Mesenchymal stem cell (in vitro differentiated cells and primary cell): ENCODE data around the gene GARIN5B.

ENCODE experiments used
- DNase-seq: peaks from one replicate; pipeline ENCODE4 v3.0.0-alpha.2; 2013
- H2AFZ ChIP-seq: one replicate; pipeline ENCODE4 v1.6.1; 2013; ENCODE audit warnings: low read depth, mild to moderate bottlenecking, control low read depth, inconsistent platforms, low read length, moderate library complexity
- H2AK5ac ChIP-seq: 2 replicates; pipeline ENCODE4 v1.6.1; 2013; ENCODE audit warnings: low read length, moderate library complexity, mild to moderate bottlenecking, inconsistent platforms; ENCODE audit not compliant: severe bottlenecking
- H2BK120ac ChIP-seq: one replicate; pipeline ENCODE4 v1.6.1; 2013; ENCODE audit warnings: low read depth, mild to moderate bottlenecking, inconsistent platforms, low read length, moderate library complexity
- H2BK12ac ChIP-seq, 2 experiments: one replicate each; pipeline ENCODE4 v1.6.1; 2013; ENCODE audit warnings: inconsistent platforms in 2 of 2, low read length in 2 of 2, mild to moderate bottlenecking in 2 of 2, moderate library complexity in 2 of 2, control low read depth in 1 of 2
- H2BK15ac ChIP-seq: one replicate; pipeline ENCODE4 v1.6.1; 2013; ENCODE audit warnings: mild to moderate bottlenecking, low read depth, inconsistent platforms; ENCODE audit not compliant: poor library complexity, severe bottlenecking
- H2BK5ac ChIP-seq: 2 replicates; pipeline ENCODE4 v1.6.1; 2013; ENCODE audit warnings: low read depth, mild to moderate bottlenecking, low read length, control low read depth, inconsistent platforms; ENCODE audit not compliant: poor library complexity, severe bottlenecking
- H3K14ac ChIP-seq, 2 experiments: one replicate each; pipeline ENCODE4 v1.6.1; 2013; ENCODE audit warnings: inconsistent platforms in 2 of 2, low read length in 2 of 2, control low read depth in 1 of 2, mild to moderate bottlenecking in 1 of 2, moderate library complexity in 1 of 2
- H3K18ac ChIP-seq, 2 experiments: one replicate each; pipeline ENCODE4 v1.6.1; 2013; ENCODE audit warnings: inconsistent platforms in 2 of 2, low read length in 2 of 2, control low read depth in 1 of 2, low read depth in 1 of 2, mild to moderate bottlenecking in 1 of 2
- H3K23ac ChIP-seq, 2 experiments: one replicate each; pipeline ENCODE4 v1.6.1; 2013; ENCODE audit warnings: inconsistent platforms in 2 of 2, low read length in 2 of 2, mild to moderate bottlenecking in 2 of 2, moderate library complexity in 2 of 2, control low read depth in 1 of 2
- H3K27ac ChIP-seq: 2 replicates; pipeline ENCODE4 v1.5.1; 2013; ENCODE audit warnings: mild to moderate bottlenecking, moderate library complexity, low read length, control low read depth, inconsistent platforms; ENCODE audit not compliant: poor library complexity, severe bottlenecking
- H3K27me3 ChIP-seq, 2 experiments: 2 replicates each; pipeline versions ENCODE4 v1.6.1 to v1.7.0; 2013; ENCODE audit warnings: low read length in 2 of 2, mild to moderate bottlenecking in 2 of 2, moderate library complexity in 2 of 2, control low read depth in 1 of 2, inconsistent platforms in 1 of 2; ENCODE audit not compliant: control insufficient read depth in 1 of 2, insufficient read depth in 1 of 2
- H3K36me3 ChIP-seq, 2 experiments: 2 replicates each; pipeline versions ENCODE4 v1.6.1 to v1.7.0; 2013; ENCODE audit warnings: low read length in 2 of 2, control low read depth in 1 of 2, inconsistent platforms in 1 of 2, low read depth in 1 of 2, mild to moderate bottlenecking in 1 of 2; ENCODE audit not compliant: insufficient read depth in 2 of 2, control insufficient read depth in 1 of 2
- H3K4ac ChIP-seq, 2 experiments: one replicate each; pipeline ENCODE4 v1.6.1; 2013; ENCODE audit warnings: inconsistent platforms in 2 of 2, low read length in 2 of 2, mild to moderate bottlenecking in 2 of 2, moderate library complexity in 2 of 2, control low read depth in 1 of 2, low read depth in 1 of 2
- H3K4me1 ChIP-seq: 2 replicates; pipeline ENCODE4 v1.6.1; 2013; ENCODE audit warnings: low read depth, low read length, control low read depth; ENCODE audit not compliant: control insufficient read depth, insufficient read depth
- H3K4me2 ChIP-seq: 2 replicates; pipeline ENCODE4 v1.6.1; 2013; ENCODE audit warnings: low read length, mild to moderate bottlenecking, inconsistent platforms; ENCODE audit not compliant: poor library complexity, severe bottlenecking
- H3K4me3 ChIP-seq, 2 experiments: 2 replicates each; pipeline versions ENCODE4 v1.5.1 to v1.7.0; 2013; ENCODE audit warnings: low read length in 2 of 2, mild to moderate bottlenecking in 2 of 2, control low read depth in 1 of 2, low read depth in 1 of 2; ENCODE audit not compliant: insufficient read depth in 1 of 2
- H3K79me1 ChIP-seq: replicated peaks from 2 replicates; pipeline ENCODE4 v1.6.1; 2013; ENCODE audit warnings: mild to moderate bottlenecking, control low read depth, low read length, inconsistent platforms; ENCODE audit not compliant: poor library complexity, severe bottlenecking
- H3K9ac ChIP-seq: 2 replicates; pipeline ENCODE4 v1.7.0; 2013; ENCODE audit warnings: mild to moderate bottlenecking, low read length, moderate library complexity
- H3K9me3 ChIP-seq: 2 replicates; pipeline ENCODE4 v1.7.0; 2013; ENCODE audit warnings: mild to moderate bottlenecking, low read length; ENCODE audit not compliant: control insufficient read depth
- H4K8ac ChIP-seq: one replicate; pipeline ENCODE4 v1.6.1; 2013; ENCODE audit warnings: inconsistent platforms, mild to moderate bottlenecking, low read length, moderate library complexity
- H4K91ac ChIP-seq: one replicate; pipeline ENCODE4 v1.6.1; 2013; ENCODE audit warnings: mild to moderate bottlenecking, low read length, inconsistent platforms
- WGBS: methylation state at CpG from one replicate; pipeline ENCODE4 v1.1.7; 2013; ENCODE audit warnings: mixed read lengths; 5-methylcytosine and 5-hydroxymethylcytosine counted together

The GARIN5B gene

GRCh38 chr19:55385724-55386492, 22.8 kb upstream of the GARIN5B start, which contains the start of gene RPL28:
TSS of gene RPL28 (plus strand) at chr19:55385932. CDS start at chr19:55386358, 426 bp downstream.
- peak; percentile 99 for DNase-seq
- Histone ChIP-seq H4K91ac (peak within 1 kb of the TSS; percentile 45), H2BK5ac (no peak within 1 kb of the TSS), H3K18ac (peak within 1 kb of the TSS; percentile 67 to 71), H3K4me2 (peak within 1 kb of the TSS; percentile 67), H3K9me3 (no peaks in the 10 kb centered on the region), H2BK12ac (no peak within 1 kb of the TSS), H2AK5ac (no peak within 1 kb of the TSS), H3K36me3 (peaks cover 40 to 42% of the 10 kb centered on the region in 2 experiments), H3K27me3 (no peaks in the 10 kb centered on the region), H4K8ac (peak within 1 kb of the TSS; percentile 95), H3K14ac (peak within 1 kb of the TSS in 1 of 2 experiments; percentile 56), H3K27ac (peak within 1 kb of the TSS; percentile 97), H3K4me3 (peak within 1 kb of the TSS; percentile 70 to 98), H2BK15ac (no peak within 1 kb of the TSS), H3K4ac (peak within 1 kb of the TSS; percentile 52 to 89), H3K23ac (peak within 1 kb of the TSS in 1 of 2 experiments; percentile 23), H3K79me1 (peaks cover 8% of the 10 kb centered on the region), H2AFZ (no peak within 1 kb of the TSS), H3K4me1 (peaks cover 53% of the 10 kb centered on the region), H3K9ac (peak within 1 kb of the TSS; percentile 98), H2BK120ac (peak within 1 kb of the TSS; percentile 21)
- WGBS, result under 1% methylated on average over 68 of the region's 68 CpGs

GRCh38 chr19:55384920-55385723, 22.1 kb upstream of the GARIN5B start:
- H2AFZ ChIP-seq, result no peak overlapping the region
- peaks cover 34% of the 10 kb centered on the region in 2 experiments for H3K36me3 ChIP-seq
- peak overlapping the region in 1 of 2 experiments; percentile 44 for H3K14ac ChIP-seq
- peaks cover 8% of the 10 kb centered on the region for H3K79me1 ChIP-seq
- no peak overlapping the region for H2BK15ac ChIP-seq
- peak overlapping the region; percentile 43 for H2AK5ac ChIP-seq
- no peak overlapping the region for H2BK12ac ChIP-seq
- no peak overlapping the region for H2BK5ac ChIP-seq
- peak overlapping the region; percentile 67 for H3K4me2 ChIP-seq
- H3K23ac ChIP-seq, result peak overlapping the region in 1 of 2 experiments; percentile 23
- no peaks in the 10 kb centered on the region for H3K27me3 ChIP-seq
- H4K8ac ChIP-seq, result peak overlapping the region; percentile 95
- H4K91ac ChIP-seq, result peak overlapping the region; percentile 5
- peaks cover 47% of the 10 kb centered on the region for H3K4me1 ChIP-seq
- H3K4me3 ChIP-seq, result peak overlapping the region; percentile 37 to 98
- no peak overlapping the region for H2BK120ac ChIP-seq
- DNase-seq, result peak; percentile 97
- peak overlapping the region; percentile 98 for H3K9ac ChIP-seq
- H3K9me3 ChIP-seq, result no peaks in the 10 kb centered on the region
- 7% methylated on average over 32 of the region's 34 CpGs for WGBS
- peak overlapping the region; percentile 27 to 89 for H3K4ac ChIP-seq
- peak overlapping the region; percentile 71 to 74 for H3K18ac ChIP-seq
- H3K27ac ChIP-seq, result peak overlapping the region; percentile 97

GRCh38 chr19:55384131-55384919, 21.3 kb upstream of the GARIN5B start, which contains the start of gene TMEM238:
TSS of gene TMEM238 (minus strand) at chr19:55384292. CDS start at chr19:55384259, 33 bp downstream.
- Histone ChIP-seq H3K36me3 (peaks cover 26% of the 10 kb centered on the region in 2 experiments), H3K4me3 (peak within 1 kb of the TSS; percentile 58 to 98), H3K79me1 (peaks cover 8% of the 10 kb centered on the region), H3K27me3 (no peaks in the 10 kb centered on the region), H3K23ac (peak within 1 kb of the TSS; percentile 23 to 64), H4K8ac (peak within 1 kb of the TSS; percentile 92), H3K9me3 (no peaks in the 10 kb centered on the region), H2BK12ac (peak within 1 kb of the TSS in 1 of 2 experiments; percentile 9), H2AK5ac (peak within 1 kb of the TSS; percentile 43), H3K4ac (peak within 1 kb of the TSS; percentile 76 to 89), H3K9ac (peak within 1 kb of the TSS; percentile 98), H2AFZ (peak within 1 kb of the TSS; percentile 66), H3K4me2 (peak within 1 kb of the TSS; percentile 76), H3K14ac (peak within 1 kb of the TSS in 1 of 2 experiments; percentile 44), H4K91ac (peak within 1 kb of the TSS; percentile 76), H3K4me1 (peaks cover 39% of the 10 kb centered on the region), H2BK5ac (no peak within 1 kb of the TSS), H2BK15ac (peak within 1 kb of the TSS; percentile 34), H2BK120ac (peak within 1 kb of the TSS; percentile 24), H3K18ac (peak within 1 kb of the TSS; percentile 61 to 74), H3K27ac (peak within 1 kb of the TSS; percentile 53)
- no peak for DNase-seq
- WGBS, result 27% methylated on average over 55 of the region's 72 CpGs
